GM15510 (cell line): Measurements from ENCODE around the gene ITGB6.

Experiments
- POLR2A ChIP-seq: IDR thresholded peaks from 3 replicates; pipeline ENCODE4 v1.6.1; 2011; ENCODE audit warnings: borderline replicate concordance; ENCODE audit not compliant: insufficient read length; ENCODE audit errors: extremely low read depth

ITGB6 gene

GRCh38 chr2:160050147-160050546 is 149.9 kb downstream of the ITGB6 start:
- no peak for TF ChIP-seq POLR2A
